GM12878 (cell line): ENCODE measurements around the gene MKRN1. TPM values are rescaled to one million over a fixed set of nuclear protein-coding genes. Genes with fewer than 3 reads are reported as not detected.
A peak's percentile ranks its signal among the peaks of the same experiment; 100 is the strongest.
"Not testable (repeated sequence)": the region's sequence is repeated elsewhere in the genome, so short reads cannot be mapped to it uniquely, and the experiment has no call there.

Source experiments
- ATAC-seq: fragments of 200-7000 bp; cut with Tn5 transposase; 3 replicates; pipeline ENCODE4 v1.9.1; 2020; ENCODE audit warnings: mild to moderate bottlenecking, moderate library complexity
- BruUV-seq: library from RNA; stranded (reverse); fragments of 400-500 nt; replicated peaks from 2 replicates; lab custom pipeline; 2021; lab: Mats Ljungman, UMichigan
- CTCF ChIA-PET: fragments of 300-600 bp; sonication (Branson Sonifier 250); formaldehyde crosslinking; extraction: SDS; loops from one replicate; lab custom pipeline; 2021; ENCODE audit warnings: inconsistent platforms; lab: Yijun Ruan, JAX
- POLR2A ChIA-PET: fragments of 350-600 bp; formaldehyde crosslinking; extraction: SDS; loops from one replicate; lab custom pipeline; 2021; ENCODE audit warnings: inconsistent platforms; lab: Charles Lee
- RAD21 ChIA-PET: fragments of 300-600 bp; sonication (Branson Sonifier 250); formaldehyde crosslinking; loops from one replicate; lab custom pipeline; 2023; ENCODE audit warnings: antibody characterized with exemption; ENCODE audit not compliant: unreplicated experiment; lab: Charles Lee
- SMC1A ChIA-PET: fragments of 300-600 bp; sonication (Branson Sonifier 250); formaldehyde crosslinking; loops from one replicate; lab custom pipeline; 2023; ENCODE audit not compliant: unreplicated experiment, uncharacterized antibody; lab: Charles Lee
- DNase-seq: peaks from one replicate; pipeline ENCODE4 v3.0.0-alpha.2; 2011; ENCODE audit warnings: low read depth, low spot score
- FAIRE-seq: peaks from 3 replicates; lab custom pipeline; 2011; peaks lifted over from hg19 to GRCh38; lab: Jason Lieb, UNC
- H2AFZ ChIP-seq: 2 replicates; pipeline ENCODE4 v1.6.0; 2011; ENCODE audit warnings: low read depth, low read length, control low read depth; ENCODE audit not compliant: control insufficient read depth
- H3K27ac ChIP-seq: 2 replicates; pipeline ENCODE4 v1.5.1; 2011; ENCODE audit warnings: control low read depth; ENCODE audit not compliant: control insufficient read depth, insufficient read depth
- H3K27me3 ChIP-seq, 2 experiments: replicated peaks in 1 of 2; 2 replicates each; pipeline versions ENCODE4 v1.6.0 to v1.6.1; 2011; ENCODE audit warnings: low read length in 1 of 2; ENCODE audit not compliant: control insufficient read depth in 2 of 2, insufficient read depth in 2 of 2
- H3K36me3 ChIP-seq, 2 experiments: 2 replicates each; pipeline ENCODE4 v1.5.1; 2011; ENCODE audit warnings: low read length in 1 of 2; ENCODE audit not compliant: control insufficient read depth in 2 of 2, insufficient read depth in 2 of 2
- H3K4me1 ChIP-seq: 2 replicates; pipeline ENCODE4 v1.6.1; 2011; ENCODE audit warnings: mild to moderate bottlenecking, low read length, moderate library complexity, mixed read lengths; ENCODE audit not compliant: control insufficient read depth, insufficient read depth
- H3K4me2 ChIP-seq: 2 replicates; pipeline ENCODE4 v1.6.0; 2011; ENCODE audit warnings: control low read depth; ENCODE audit not compliant: control insufficient read depth, insufficient read depth
- H3K4me3 ChIP-seq: fragments of 200-600 bp; sonication (generic); 2 replicates; pipeline ENCODE4 v1.5.1; 2016
- H3K79me2 ChIP-seq: 2 replicates; pipeline ENCODE4 v1.6.0; 2011; ENCODE audit warnings: low read length; ENCODE audit not compliant: control insufficient read depth, insufficient read depth
- H3K9ac ChIP-seq: 2 replicates; pipeline ENCODE4 v1.8.0; 2011; ENCODE audit warnings: low read length, control low read depth, mixed read lengths; ENCODE audit not compliant: control insufficient read depth, insufficient read depth
- H3K9me3 ChIP-seq: replicated peaks from 3 replicates; pipeline ENCODE4 v1.5.1; 2011; ENCODE audit warnings: mild to moderate bottlenecking, low read length; ENCODE audit not compliant: control insufficient read depth, insufficient read depth
- H4K20me1 ChIP-seq: 2 replicates; pipeline ENCODE4 v1.6.0; 2011; ENCODE audit not compliant: control insufficient read depth, insufficient read depth
- CBFB ChIP-seq: IDR thresholded peaks from 2 replicates; pipeline ENCODE4 v1.6.1; 2016; ENCODE audit warnings: antibody characterized with exemption, low read depth
- CREM ChIP-seq: IDR thresholded peaks from 2 replicates; pipeline ENCODE4 v1.6.1; 2014; ENCODE audit warnings: antibody characterized with exemption, low read depth
- EED ChIP-seq: sonication (generic); IDR thresholded peaks from 2 replicates; pipeline ENCODE4 v1.6.1; 2016; ENCODE audit warnings: antibody characterized with exemption, low read depth
- EGR1 ChIP-seq, 2 experiments: IDR thresholded peaks; 1 replicate in 1 of 2; 2 replicates in 1 of 2; pipeline ENCODE4 v1.6.1; 2011 to 2012; ENCODE audit warnings: low read depth in 2 of 2, low read length in 2 of 2, borderline replicate concordance in 1 of 2, mild to moderate bottlenecking in 1 of 2, moderate library complexity in 1 of 2
- JUNB ChIP-seq: IDR thresholded peaks from 2 replicates; pipeline ENCODE4 v1.6.1; 2016; ENCODE audit warnings: antibody characterized with exemption, mild to moderate bottlenecking
- NFIC ChIP-seq: IDR thresholded peaks from 2 replicates; pipeline ENCODE4 v1.6.1; 2012; ENCODE audit warnings: low read depth, mild to moderate bottlenecking, inconsistent platforms, low read length, moderate library complexity
- RUNX3 ChIP-seq: IDR thresholded peaks from 2 replicates; pipeline ENCODE4 v1.6.1; 2012; ENCODE audit warnings: low read length, inconsistent platforms
- TCF12 ChIP-seq: IDR thresholded peaks from 2 replicates; pipeline ENCODE4 v1.6.1; 2011; ENCODE audit warnings: low read depth, mild to moderate bottlenecking, low read length
- TCF3 ChIP-seq: IDR thresholded peaks from 2 replicates; pipeline ENCODE4 v1.6.1; 2012; ENCODE audit warnings: low read depth, mild to moderate bottlenecking, low read length, borderline replicate concordance; ENCODE audit not compliant: insufficient read depth
- YY1 ChIP-seq: IDR thresholded peaks from 2 replicates; pipeline ENCODE4 v1.6.1; 2011; ENCODE audit warnings: low read depth, mild to moderate bottlenecking, low read length
- ZBED1 ChIP-seq: IDR thresholded peaks from 2 replicates; pipeline ENCODE4 v1.6.1; 2016; ENCODE audit warnings: borderline replicate concordance
- WGBS: methylation state at CpG from one replicate; pipeline ENCODE4 v1.1.6; 2016; ENCODE audit warnings: low lambda C conversion rate; ENCODE audit not compliant: insufficient replicate concordance, insufficient coverage; ENCODE audit errors: missing lambda C conversion rate; 5-methylcytosine and 5-hydroxymethylcytosine counted together
- in situ Hi-C: fragments of 300-500 bp; cut with MboI; formaldehyde crosslinking; loops from 9 replicates; pipeline ENCODE4 v1.14.3; 2018; ENCODE audit warnings: mixed read lengths
- intact Hi-C: fragments of 100-400 bp; cut with micrococcal nuclease; formaldehyde crosslinking; loops from one replicate; pipeline ENCODE4 v1.14.2; 2022; ENCODE audit not compliant: unreplicated experiment
- polyA plus RNA-seq, 11 experiments: library from polyadenylated mRNA; depleted of rRNA in 4 of 11; unstranded in 6 of 11; stranded (reverse) in 5 of 11; fragments of >200 nt; fragmentation: Nextera tagmentation in 4 of 11; fragmentation: Illumina TruSeq in 1 of 11; extraction: Ambion mirVana in 4 of 11; extraction: Trizol in 1 of 11; gene quantifications; 1 replicate in 1 of 11; 2 replicates in 10 of 11; pipeline versions ENCODE4 v1.2.1 to v1.2.3, GENCODE V29; 2011 to 2016; ENCODE audit warnings: inconsistent platforms in 2 of 11, missing spikeins in 2 of 11, low read depth in 1 of 11
- total RNA-seq, 4 experiments: library from RNA; depleted of rRNA in 3 of 4; stranded (reverse); fragments of >200 nt in 3 of 4; fragmentation: Illumina TruSeq in 1 of 4; extraction: Trizol in 1 of 4; gene quantifications; 2 replicates each; pipeline versions ENCODE4 v1.2.1 to v1.2.3, GENCODE V29; 2013 to 2021
- TF ChIP-seq, protein P1 (sequence below): fragments of 450-650 bp; IDR thresholded peaks from 2 replicates; pipeline ENCODE4 v1.6.1; 2017; ENCODE audit warnings: mild to moderate bottlenecking

The MKRN1 gene
- total and polyA plus RNA-seq, 10 of the 15 experiments (the other 5 are each of a cell fraction or from before 2014, with no cell fraction given), result 19.1 to 61.3 (median 50.6) TPM

DNA sequence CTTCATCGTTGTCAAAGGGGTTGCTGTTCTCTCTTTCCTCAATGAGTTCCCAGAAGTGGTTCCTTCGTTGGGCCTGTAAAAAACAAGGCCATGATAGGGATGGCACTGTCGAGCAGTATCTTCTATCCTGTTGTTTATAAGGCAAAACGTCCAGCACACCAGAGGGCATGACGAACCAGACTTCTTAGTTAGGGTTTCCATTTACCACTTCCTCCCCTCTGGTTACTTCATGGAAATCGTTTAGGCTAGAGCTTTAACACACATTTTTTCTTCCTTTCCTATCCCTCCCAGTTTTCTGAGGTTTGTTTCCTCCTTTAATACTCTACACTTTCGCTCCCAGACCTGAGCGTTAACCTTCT, 24.7 kb downstream of the MKRN1 start (continued):
- TF ChIP-seq, protein P1, sequence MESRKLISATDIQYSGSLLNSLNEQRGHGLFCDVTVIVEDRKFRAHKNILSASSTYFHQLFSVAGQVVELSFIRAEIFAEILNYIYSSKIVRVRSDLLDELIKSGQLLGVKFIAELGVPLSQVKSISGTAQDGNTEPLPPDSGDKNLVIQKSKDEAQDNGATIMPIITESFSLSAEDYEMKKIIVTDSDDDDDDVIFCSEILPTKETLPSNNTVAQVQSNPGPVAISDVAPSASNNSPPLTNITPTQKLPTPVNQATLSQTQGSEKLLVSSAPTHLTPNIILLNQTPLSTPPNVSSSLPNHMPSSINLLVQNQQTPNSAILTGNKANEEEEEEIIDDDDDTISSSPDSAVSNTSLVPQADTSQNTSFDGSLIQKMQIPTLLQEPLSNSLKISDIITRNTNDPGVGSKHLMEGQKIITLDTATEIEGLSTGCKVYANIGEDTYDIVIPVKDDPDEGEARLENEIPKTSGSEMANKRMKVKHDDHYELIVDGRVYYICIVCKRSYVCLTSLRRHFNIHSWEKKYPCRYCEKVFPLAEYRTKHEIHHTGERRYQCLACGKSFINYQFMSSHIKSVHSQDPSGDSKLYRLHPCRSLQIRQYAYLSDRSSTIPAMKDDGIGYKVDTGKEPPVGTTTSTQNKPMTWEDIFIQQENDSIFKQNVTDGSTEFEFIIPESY, result no peak
- TF ChIP-seq EGR1 (IDR thresholded peaks at IDR 0.05; ENCODE audit: borderline replicate concordance in 1 of 2, low read depth in 2 of 2, low read length in 2 of 2), result no peak
- TF ChIP-seq YY1, result no peak

DNA sequence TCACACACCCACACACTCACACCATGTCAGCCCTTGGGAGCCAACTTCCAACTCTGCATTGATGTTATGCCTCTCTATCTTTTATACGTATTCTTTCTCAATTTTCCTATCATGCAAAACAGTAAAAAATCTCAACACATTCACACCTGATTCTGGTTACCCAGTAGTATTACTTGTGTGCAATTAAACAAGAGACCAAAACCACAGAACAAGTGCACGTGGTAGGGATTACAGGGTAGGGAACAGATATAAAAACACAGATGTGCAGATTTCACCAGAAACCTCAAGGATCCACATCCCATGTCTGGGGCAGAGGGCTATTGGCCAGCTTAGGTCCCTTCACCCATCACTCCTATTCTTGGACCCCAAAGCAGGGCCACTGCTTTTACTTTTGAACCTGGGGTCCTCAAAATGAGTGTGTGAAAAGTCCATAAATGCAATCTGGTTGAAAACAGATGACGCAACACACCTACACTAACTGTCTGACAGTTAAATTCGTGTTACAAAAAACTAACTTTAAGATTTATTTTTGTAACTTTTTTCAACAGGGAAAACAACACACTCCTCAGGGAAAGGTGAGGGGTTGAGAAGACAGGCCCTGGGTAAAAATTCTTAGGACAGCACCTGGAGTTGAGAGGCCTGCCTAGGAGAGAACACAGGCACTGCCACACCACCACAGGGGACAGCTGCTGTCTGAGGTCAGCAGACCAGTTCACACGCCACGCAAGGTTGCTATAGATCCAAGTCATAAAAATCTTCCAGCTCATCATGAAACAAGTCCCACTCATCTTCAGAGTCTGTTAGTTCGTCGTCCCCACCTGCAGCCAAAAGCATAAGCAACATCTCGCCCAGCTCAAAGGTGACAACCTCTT, 25.3 kb downstream of the MKRN1 start:
- intact Hi-C loops, in situ Hi-C loops, H3K27me3 ChIP-seq, H3K4me2 ChIP-seq, H3K4me3 ChIP-seq, RAD21 ChIA-PET, H3K4me1 ChIP-seq, H3K79me2 ChIP-seq, H4K20me1 ChIP-seq, H3K9ac ChIP-seq, H2AFZ ChIP-seq, DNase-seq, ATAC-seq, H3K9me3 ChIP-seq, BruUV-seq, POLR2A ChIA-PET: not testable (repeated sequence)
- Histone ChIP-seq H3K27ac (0 out of 2 replicates have a peak overlapping the region, but pooled peaks have one; percentile 7), H3K36me3 (peaks cover 8 to 17% of the 10 kb centered on the region in 2 experiments)
- WGBS, result 26% methylated on average over 9 of the region's 9 CpGs
- TF ChIP-seq CREM (0 out of 2 replicates have a peak, but pooled peaks have one; percentile 37), CBFB (0 out of 2 replicates have a peak, but pooled peaks have one; percentile 54), ZBED1 (peak; percentile 52; the same call in 1 of the 2 replicates), TCF3 (peak; percentile 50; the same call in 1 of the 2 replicates), NFIC (0 out of 2 replicates have a peak, but pooled peaks have one; percentile 42), JUNB (peak; percentile 70), TCF12 (peak; percentile 30; the same call in 1 of the 2 replicates), EED (0 out of 2 replicates have a peak, but pooled peaks have one; percentile 29), RUNX3 (peak; percentile 46; the same call in 1 of the 2 replicates)
- peak; percentile 69 for FAIRE-seq
- CTCF ChIA-PET, result interaction anchor here (0.6 kb wide), 1 partner anchor 1794 kb away, joined by 3 read pairs; no protein-coding TSS in a partner anchor
- SMC1A ChIA-PET, result interaction anchor here (1.3 kb wide), 1 partner anchor 9 kb away, joined by 5 read pairs; no protein-coding TSS in a partner anchor
